Pulmonary artery endothelial cell (primary cell): ENCODE results near the gene NKAIN4. TPM values are rescaled to one million over a fixed set of nuclear protein-coding genes. Genes with fewer than 3 reads are reported as not detected.
A peak's percentile ranks its signal among the peaks of the same experiment; 100 is the strongest.

Experiments used
- DNase-seq: peaks from one replicate; pipeline ENCODE4 v3.0.0-alpha.2; 2011; ENCODE audit warnings: low read depth, low spot score
- total RNA-seq: library from RNA; depleted of rRNA; stranded (reverse); fragments of >200 nt; gene quantifications from 2 replicates; pipeline ENCODE4 v1.2.3, GENCODE V29; 2014

The NKAIN4 gene
- total RNA-seq, 1 donor from 2014 or later, result not detected

DNA sequence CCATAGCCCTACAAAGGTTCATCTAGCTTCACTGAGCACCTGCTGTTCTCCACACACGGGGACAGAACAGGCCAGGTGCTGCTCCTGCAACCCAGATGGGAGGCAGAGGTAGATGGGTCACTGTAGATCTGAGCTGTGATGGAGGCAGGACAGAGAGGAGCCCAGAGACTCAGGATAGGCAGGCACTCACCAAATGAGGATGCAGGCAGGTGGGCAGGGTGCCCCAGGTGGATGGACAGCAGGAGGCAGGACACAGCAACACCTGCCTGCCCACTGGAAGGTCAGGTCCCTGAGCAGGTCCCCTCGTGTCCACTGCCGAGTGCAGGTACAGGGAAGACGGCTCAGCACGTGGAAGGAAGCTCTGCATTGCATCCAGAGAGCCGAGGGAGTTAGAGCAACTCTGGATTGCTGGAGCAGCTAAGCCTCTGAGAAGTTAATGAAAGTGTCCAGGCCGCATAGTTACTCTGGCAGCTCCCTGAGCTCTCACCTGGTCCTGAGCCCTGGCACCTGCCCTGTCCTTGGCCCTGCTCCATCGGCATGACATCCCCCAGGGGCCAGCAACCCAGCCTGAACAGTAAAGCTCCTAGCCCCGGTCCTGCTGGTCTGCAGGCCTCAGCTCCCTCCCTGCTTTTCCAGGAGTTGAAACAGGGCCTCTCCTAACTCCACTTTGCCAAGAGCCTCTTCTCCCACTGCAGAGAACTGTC lies 33.4 kb downstream of the NKAIN4 start:
- no peak for DNase-seq

DNA sequence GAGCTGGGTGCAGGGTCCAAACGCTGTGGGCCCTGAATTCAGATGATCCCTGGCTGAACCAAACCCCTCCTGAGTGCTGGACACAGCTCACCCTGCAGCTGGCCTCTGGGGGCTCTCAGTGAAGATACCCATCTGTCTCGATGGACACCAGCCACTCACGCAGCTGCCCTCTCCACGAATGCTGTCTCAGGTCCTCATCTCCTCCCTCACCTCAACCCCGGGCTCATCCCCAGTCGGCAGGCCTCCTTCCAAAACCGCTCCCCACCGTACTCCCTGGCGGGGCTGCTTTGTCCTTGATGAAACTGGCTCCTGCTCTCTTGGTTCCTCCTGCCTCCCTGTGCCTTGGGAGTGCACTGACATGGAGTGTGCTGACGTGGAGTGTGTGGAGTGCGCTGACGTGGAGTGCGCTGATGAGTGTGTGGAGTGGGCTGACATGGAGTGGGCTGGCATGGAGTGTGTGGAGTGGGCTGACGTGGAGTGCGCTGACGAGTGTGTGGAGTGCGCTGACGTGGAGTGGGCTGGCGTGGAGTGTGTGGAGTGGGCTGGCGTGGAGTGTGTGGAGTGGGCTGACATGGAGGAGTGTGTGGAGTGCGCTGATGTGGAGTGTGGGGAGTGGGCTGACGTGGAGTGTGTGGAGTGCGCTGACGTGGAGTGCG lies 34.3 kb downstream of the NKAIN4 start:
- no peak for DNase-seq

DNA sequence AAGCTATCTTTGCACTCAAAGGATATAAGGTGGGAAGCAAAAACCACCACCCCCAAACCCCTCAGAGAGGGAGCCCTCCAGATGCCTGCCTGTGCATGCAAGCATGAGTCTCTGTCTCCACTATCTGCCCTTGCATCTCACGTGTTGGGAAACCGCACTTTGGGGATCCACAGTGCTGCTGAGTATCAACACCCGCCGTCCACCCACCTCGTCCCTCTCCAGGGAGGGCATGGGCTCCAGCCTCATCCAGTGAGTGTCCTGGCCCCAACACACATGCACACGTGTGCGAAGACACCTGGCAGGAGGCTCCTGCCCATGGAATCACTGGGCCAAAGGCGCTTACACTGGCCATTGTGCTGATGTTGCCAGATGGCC lies 34.8 kb downstream of the NKAIN4 start:
- DNase-seq, result no peak

DNA sequence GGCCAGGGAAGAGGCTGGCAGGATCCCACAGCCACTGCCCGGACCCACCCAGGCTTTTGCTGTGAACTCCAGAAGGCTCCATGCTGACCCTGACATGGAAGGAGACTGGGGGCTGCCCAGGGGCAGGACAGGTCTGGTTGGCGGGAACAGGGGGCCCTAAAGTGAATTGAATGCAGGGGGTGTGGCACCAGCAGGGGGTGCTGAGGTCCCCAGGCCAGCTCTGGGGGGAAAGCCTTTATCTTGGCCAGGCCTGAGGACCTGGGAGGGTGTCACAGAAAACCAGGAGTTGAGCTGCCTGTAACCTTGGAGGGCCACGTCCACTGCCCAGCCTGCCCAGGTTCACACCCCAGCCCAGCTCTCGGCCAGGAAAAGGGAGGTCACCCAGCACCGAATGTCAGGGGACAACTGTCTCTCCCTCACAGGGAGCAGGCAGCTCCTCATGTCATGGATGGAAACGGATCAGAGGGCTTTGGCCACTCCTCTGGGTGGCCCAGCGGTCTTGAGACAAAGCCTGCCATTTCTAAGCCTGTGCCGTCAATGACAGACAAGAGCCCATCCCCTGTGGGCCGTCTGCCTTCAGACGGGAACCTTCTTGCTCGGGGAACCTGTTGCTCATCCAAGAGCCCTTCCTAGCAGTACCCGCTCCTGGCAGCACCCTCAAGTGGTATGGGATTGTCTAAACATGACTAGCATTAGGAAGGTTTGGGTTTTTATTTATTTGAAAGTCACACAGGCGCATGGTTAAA lies 35.4 kb downstream of the NKAIN4 start:
- DNase-seq, result no peak

DNA sequence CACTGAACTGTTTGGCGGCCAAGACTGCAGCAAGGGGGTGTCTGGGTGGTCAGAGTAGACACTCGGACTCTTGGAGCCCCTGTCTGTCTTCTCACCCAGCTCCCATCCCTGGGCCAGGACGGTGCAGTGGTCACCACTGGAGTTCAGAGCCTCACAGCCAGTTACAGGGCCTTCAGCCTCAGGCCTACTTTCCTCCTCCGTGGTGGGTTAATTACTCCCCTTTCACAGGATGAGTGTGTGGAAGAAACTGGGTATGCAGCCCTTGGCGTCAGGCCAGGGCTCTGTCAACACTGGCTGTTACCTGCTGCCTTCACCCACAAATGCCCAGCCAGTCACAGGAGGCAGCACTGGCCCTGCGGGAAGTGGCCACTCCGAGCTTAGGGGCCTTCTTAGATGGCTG lies 36.6 kb downstream of the NKAIN4 start:
- DNase-seq, result no peak

DNA sequence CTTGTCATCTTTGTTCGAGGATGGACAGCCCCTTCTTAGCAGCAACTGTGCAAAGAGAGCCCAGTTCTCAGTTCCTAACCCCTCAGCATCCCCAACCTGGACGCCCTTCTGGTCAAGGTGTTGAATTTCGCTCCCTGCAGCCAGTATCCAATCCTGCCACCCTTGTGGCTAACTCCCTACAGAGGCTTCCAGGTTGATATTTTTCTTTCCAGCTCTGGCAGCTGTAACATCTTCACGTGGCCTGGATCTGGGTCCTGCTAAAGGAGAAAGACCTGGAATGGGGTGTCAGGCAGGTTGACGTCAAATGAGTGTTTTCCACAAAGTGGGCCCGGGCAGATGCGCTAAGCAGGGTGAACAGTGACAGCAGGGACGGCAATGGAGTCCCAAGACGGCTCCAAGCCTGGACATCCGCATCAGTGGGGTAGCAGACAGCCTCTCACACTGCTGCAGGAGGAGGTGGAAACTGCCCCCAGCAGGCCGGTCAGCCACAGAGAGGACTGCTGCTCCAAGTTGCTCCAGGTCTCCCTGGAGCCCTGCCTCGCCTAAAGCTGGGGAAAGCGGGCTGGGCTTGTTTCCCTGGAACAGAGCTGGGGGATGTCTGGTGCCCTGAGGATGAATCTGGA lies 37.3 kb downstream of the NKAIN4 start:
- no peak for DNase-seq

DNA sequence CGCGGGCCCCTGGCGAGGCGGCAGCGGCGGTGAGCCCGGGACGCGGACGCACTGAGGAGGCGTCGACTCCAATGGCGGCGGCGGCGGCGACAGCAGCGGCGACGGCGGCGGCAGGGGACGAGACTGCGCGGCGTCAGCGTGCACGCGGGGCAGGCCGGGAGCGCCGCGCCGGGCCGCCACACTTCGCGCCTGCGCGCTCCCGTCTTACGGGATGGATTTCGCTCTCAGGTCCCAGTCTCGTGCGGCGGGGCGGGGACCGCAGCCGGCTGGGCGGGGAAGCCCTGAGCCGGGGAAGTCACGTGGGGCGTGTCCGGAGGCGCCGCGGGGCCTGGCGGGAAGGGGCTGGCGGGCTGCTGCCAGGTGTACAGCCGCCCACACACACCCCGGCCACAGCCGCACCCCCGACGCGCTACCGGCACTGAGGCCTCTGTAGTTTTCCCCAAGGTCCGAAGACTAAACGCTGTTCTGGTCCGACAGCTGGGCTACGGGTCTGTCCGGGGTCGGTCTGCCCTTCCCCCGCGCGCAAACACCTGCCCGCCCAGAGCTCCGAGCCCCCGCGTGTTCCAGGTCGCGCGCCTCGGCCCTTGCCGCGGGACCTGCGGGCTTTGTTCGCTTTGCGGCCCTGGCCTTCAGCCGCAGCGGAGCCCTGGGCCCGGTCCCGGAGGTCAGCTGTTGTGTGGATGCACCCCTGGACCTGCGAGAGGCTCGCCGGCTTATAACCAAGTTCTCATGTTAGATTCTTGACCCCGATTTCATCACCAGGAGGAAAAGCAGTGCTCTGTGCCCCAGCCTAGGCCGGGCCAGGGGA lies 38.0 kb downstream of the NKAIN4 start, which contains the start of gene YTHDF1:
TSS of gene YTHDF1 (minus strand) at position 91 of the 808 bp plus-strand sequence. CDS start 239 bp downstream, outside the sequence.
- DNase-seq, result peak; percentile 67

DNA sequence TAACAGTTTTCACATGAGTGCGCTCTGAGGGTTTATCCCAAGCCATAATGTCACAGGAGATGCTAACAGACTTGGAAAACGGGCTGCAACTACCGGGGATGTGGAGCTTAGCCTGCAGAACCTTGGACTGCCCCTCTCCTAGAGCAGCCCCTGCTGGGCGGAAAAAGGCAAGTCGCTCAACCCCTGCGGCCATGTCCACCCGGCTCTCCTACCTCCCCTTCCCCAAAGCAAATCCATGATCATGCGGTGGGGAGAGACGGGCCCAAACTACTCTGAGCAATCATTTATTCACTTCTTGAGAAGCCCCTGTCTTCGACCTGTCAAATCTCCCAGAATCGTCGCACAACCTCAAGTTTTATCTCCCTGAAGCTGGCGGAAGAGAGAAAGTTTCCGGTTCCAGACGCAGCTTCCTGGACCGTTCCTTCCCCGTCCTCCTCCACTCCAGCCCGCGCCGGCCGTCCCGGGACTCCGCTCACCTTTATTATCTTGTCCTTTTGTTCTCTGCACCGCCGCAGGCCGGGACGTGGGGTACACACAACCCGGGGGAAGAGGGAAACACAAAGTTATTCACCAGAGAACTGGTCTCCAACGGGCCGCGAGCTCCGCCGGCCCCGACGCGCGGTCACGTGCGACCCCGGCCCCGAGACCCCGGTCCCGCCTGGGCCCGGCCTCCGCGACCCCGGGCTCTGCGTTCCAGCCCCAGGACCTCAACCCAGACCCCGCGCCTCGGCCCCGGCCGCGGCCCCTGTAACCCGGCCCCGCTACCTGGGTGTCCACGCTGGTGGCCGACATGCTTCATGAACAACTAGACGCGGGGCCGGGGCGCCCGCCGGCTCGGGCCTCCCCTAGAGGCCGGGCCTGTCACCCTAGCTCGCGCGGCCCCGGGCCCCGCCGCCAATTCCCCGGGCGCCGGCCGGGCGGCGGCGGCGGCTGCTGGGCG lies 38.9 kb downstream of the NKAIN4 start:
- peak; percentile 7 for DNase-seq

DNA sequence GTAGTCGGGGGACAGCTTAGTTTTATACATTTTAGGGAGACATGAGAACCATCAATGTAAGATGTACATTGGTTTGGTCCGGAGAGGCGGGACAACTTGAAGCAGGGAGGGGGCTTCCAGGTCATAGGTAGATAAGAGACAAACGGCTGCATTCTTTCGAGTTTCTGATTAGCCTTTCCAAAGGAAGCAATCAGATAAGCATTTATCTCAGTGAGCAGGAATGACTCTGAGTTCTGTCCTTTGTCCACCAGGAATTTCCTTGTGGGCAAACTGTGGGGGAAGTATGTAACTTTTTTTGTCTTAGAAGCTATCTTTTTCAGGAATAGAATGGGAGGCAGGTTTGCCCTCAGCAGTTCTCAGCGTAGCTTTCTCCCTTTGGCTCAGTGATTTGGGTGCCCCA lies 39.7 kb downstream of the NKAIN4 start:
- no peak for DNase-seq

DNA sequence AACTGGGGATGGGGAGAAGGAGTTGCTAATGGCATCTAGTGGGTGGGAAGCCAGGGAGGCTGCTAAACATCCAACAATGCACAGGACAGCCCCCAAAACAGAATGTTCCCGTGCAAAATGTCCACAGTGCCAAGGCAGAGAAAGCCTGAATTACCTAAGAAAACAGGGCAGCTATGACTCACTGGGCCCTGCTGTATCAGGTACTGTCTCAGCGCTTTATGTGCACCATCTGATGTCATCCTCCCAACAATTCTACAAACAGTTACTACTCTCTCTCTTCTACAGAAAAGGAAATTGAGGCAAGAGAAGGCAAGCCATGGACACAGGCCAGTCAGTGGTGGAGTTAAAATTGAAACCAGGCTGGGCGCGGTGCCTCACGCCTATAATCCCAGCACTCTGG lies 41.5 kb downstream of the NKAIN4 start:
- DNase-seq, result no peak

DNA sequence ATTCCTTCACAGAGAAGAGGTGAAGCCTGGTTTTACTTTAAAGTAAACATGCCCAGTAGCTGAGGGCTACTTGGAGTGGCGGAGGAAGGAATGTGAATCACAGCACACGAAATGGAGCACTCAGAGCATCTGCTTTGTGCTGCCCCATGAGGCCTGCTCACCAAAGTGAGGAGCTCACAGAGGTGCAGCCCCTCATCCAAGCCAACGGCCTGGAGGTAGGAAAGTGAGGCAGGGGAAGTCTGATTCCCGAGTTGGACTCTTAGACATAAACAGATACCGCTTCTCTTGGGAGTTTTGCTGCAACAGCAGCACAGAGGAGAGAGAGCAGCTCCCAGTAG lies 41.9 kb downstream of the NKAIN4 start:
- DNase-seq, result no peak

DNA sequence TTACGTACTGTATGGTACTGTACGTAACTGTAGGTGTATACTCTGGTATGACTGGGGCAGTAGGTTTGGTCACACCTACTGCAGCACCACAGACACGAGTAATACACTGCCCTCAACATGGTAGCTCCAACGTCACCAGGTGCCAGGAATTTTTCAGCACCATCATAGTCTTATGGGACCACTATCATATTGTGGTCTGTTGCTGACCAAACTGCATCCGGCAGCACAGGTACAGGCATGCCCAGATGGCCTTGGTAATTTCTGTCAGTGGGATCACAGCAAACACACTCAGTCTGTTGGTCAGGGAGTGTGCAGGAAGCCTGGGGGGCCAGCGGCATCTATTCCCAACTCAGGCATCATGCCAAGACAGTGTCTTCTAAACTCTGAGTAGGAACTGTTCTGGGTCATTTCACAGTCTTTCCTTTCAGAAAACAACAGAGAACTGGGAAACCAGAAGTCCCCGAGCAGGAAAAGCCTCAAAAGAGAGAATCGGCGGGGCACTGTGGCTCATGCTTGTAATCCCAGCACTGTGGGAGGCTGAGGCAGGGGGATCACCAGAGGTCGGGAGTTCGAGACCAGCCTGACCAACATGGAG lies 44.2 kb downstream of the NKAIN4 start:
- no peak for DNase-seq

DNA sequence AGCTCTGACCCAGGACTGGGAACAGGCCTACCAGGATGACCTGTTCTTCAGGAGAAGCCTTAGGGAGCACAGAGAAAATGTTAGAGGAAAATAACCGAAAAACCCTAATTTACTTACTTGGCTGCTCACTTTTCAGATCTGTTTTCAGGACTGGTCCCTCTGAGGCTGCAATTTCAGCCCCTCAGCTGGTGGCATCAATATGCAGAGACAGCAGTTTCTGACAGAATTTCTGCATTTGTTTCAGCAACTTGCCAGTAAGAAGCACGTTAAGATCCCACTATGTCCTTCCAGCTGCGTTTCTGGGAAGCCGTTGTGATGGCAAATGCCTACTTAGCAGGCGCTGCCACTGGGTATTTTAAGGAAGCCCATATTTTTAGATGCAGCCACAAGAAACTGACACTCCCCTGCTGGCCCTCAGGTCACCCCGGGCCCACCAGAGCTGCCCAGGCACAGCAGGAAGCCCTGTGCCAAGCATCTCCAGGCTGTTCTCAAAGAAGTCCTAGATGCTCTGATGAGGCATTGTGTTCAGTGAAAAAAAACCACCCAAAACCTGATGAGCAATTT lies 45.8 kb downstream of the NKAIN4 start:
- no peak for DNase-seq

DNA sequence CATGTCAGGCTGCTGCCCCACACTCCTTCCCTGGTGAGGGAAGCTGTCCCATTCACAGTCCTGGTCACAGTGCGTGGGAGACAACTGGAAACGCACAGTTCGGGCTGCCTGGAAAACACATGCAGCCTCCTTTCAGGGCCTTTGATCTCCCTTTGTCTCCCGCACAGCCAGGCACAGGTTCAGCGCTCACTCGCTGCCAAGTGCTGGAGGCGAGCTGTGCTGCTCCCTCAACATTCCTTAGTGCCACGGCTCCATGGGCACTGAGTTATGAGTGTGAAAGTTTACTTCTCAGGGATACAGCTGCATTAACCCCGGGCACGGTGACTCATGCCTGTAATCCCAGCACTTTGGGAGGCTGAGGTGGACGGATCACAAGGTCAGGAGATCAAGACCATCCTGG lies 47.4 kb downstream of the NKAIN4 start:
- DNase-seq, result no peak

DNA sequence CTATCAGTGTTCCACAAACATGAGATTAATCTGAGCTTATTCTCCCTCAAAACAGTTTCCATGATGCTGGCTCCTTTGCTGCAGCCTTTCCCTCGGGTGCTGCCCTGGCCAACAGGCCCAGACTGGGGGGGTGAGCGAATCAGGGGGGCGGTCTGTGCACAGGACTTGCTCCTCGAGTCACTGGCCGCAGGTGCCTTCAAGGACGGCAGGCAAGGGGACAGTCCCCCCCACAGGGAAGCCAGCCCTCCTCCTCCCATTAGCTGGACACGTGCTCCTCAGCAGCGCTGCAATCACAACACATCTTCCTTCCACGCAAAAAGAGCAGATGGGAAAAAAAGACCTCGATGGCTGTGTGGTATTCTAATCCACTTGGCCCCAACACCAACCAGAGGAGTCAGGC lies 48.4 kb downstream of the NKAIN4 start:
- DNase-seq, result no peak

DNA sequence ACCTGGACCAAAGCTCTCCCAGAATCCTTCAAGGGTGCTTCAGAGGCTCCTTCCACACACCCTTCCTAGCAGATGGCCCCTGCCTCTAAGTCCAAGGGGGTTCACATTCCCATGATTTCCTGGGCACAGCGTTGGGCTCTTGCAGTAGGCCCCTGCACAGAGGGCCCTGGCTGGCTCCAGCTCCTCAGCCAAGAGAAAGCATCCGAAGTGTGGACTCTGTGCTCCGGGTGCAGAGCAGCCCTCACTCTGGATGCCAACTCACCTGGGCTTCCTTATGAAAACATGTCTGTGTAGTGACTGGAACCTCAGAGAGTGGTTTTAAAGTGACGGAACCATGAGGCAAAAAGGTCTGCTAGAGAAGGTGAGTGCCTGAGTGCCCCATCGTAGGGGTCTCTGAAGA lies 49.9 kb downstream of the NKAIN4 start:
- no peak for DNase-seq

DNA sequence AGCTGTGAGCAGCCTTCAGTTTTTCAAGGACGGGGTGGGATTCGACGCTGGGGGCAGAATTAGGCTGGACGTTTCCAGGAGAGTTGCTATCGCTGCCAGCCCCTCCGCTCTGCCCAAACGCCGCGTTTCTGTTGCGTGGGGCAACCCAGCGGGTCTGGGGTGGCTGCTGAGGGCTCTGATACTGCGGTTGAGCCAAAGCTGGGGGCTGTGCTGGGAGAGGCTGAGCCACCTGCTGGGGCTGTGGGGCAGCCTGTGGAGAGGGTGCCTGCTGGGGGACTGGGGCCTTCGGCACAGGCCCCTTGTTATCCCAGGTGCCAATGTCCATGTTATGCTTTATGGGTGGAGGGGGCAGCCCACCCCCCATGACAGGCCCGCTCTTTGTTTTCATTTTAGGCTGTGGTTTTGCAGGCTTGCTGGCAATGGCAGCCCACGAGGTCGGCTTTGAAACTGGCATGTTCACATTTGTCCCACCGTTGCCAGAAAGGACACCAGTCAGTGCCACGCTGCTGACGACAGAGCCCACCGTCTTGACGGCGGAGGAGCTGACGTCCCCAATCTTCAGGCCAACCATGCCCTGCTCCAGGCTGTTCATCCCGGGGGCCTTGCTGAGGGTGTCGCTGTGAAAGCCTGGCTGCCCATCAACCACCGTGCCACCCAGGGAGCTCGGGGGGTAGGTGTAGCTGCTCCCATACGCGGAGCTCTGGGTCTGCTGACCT lies 51.3 kb downstream of the NKAIN4 start:
- no peak for DNase-seq

DNA sequence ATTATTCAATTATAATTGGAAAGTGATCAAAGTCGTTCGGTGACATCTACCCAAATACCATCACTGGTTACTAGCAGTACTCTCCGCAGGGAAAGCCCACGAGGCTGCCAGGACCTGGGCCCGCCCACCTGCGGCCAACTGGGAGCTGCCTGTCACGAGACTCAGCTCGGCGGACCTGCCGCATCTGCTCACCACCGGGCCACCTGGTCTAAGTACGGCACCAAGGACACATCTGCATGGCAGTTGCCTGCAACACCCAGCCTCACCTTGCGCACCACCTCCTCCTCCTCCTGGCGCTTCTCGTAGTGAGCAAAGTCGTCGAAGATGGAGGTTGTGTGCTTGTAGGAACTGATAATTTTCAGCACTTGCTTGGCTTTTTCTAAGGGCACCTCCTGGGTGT lies 52.2 kb downstream of the NKAIN4 start:
- DNase-seq, result no peak

DNA sequence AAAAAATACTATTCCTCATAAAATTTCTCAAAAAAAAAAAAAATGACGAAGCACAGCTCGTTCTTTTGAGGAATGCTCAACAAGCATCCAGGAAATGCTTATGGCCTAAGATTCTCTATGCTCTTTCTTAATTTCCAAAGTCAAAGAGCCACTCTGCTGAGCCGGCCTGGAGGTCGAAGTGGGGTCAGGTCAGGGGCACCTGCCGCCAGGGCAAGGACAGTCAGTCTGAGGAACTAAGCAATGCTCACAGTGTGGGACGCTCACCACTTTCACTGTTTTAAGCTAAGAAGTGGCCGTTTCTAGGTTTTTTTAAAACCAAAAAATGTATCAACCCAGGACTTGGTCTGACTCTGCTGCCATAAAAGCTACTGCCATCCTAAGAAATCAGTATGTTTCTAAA lies 55.7 kb downstream of the NKAIN4 start:
- no peak for DNase-seq
